NCI-H82 treated with DMSO at 0.1 percent for 48 hours (cell line): ENCODE results near the gene GRK5.
"Not testable (repeated sequence)": the region's sequence is repeated elsewhere in the genome, so short reads cannot be mapped to it uniquely, and the experiment has no call there.

Source experiments
- DNase-seq: peaks from one replicate; lab custom pipeline; 2025; ENCODE audit not compliant: unreplicated experiment; lab: John Stamatoyannopoulos, UW

The GRK5 gene

DNA sequence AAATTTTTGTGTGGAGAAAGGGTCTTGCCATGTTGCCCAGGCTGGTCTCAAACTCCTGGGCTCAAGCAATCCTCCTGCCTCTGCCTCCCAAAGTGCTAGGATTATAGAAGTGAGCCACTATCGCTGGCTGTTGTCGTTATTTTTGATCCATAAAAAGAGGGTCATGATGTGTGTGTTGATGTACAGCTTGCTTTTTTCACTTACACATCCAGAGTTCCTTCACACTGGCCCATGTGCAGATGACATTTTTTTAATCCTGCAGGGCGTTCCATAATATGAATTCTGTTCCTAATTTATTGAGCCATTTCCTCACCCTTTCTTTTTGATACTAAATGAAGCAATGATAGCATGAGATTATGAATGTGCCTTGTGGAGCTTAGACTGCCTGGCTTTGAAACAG, 40.8 kb downstream of the GRK5 start:
- no peak for DNase-seq

DNA sequence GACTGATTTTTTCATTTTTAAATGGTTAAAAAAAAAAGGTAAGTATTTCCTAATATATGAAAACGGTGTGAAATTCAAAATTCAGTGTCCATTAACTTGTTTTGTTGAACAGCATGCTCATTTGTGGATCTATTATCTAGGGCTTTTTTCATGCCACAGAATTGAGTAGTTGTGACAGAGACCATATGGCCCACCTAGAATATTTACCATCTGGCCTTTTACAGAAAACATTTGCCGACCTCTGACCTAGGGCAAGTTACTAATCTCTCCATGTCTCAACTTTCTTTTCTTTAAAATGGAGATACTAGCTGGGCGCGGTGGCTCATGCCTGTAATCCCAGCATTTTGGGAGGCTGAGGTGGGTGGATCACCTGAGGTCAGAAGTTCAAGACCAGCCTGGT, 41.3 kb downstream of the GRK5 start:
- DNase-seq = peak; percentile 54

DNA sequence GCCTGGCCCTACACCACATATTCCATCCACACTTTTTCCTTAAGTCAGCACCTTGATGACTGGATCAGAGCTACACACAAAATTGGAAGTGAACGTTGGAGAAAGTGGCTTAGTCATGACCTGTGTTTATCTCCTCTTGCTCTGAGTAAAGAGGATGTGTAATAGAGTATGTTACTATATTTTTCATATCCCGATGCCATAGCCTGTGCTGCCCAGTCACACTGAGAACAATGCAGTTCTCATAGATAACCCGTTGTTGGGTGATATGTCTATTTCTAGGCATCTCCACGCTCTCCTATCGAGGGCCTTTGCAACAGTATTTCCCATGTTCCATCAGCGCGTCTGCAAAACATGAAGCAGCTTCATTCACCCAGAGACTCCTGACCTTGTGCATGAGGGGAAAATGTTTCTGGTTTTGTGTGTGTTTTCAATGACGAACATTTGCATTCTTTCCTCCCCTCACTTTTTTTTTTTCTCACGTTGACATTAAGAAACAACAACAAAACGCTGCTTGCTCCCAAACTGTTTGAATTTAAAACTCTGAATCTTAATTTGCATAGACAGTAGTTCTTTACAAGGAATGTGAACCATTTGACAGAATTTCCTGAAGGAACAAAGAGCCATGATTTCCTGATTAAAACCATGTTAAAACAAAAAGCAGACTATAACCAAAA, 43.4 kb downstream of the GRK5 start:
- DNase-seq = no peak

- no peak for DNase-seq
Measured at GRCh38 chr10:119251315-119251708, 43.9 kb downstream of the GRK5 start.

GRCh38 chr10:119252051-119252465, 44.7 kb downstream of the GRK5 start:
- DNase-seq = no peak

GRCh38 chr10:119252470-119253151, 45.2 kb downstream of the GRK5 start:
- no peak for DNase-seq

GRCh38 chr10:119253433-119254174, 46.2 kb downstream of the GRK5 start:
- no peak for DNase-seq

DNA sequence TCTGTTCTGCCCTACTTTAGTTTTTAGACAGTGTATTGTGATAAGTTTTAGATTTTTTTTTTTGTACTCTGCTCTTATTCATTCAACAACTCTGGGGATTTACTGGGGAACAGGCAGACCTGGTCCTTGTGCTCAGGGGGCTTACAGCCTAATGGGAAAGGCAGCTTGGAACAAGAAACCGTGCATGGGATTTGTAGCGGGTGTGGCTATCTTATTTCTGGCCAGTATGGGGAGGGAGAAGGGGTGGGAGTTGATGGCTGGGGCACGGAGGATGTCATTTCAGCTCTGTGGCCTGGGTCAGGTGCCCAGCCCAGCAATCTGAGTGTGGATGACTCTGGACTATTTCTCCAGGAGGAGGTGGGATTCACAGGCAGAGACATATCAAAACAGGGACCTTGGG, 47.0 kb downstream of the GRK5 start:
- no peak for DNase-seq

DNA sequence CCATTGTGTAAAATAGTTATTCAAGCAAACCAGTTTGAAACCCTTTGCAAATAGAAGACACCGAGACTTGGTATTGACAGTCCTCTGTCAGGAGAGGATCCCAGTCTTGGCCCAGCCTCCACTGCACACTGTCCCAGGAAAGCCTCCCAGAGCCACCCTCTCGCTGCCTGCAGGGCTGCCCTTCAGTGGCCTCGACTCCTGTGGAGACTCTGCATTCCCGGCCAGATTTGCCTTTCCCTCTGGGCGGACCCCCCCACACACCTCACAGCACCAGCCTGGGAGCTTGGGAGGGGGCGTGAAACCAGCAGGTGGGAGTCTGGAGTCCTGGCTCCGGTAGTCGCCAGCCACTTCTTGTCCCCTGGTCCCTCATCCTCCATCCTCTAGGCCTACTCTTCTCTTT, 48.7 kb downstream of the GRK5 start:
- DNase-seq = no peak

- DNase-seq = no peak
Measured at GRCh38 chr10:119256897-119257296, 49.5 kb downstream of the GRK5 start.

DNA sequence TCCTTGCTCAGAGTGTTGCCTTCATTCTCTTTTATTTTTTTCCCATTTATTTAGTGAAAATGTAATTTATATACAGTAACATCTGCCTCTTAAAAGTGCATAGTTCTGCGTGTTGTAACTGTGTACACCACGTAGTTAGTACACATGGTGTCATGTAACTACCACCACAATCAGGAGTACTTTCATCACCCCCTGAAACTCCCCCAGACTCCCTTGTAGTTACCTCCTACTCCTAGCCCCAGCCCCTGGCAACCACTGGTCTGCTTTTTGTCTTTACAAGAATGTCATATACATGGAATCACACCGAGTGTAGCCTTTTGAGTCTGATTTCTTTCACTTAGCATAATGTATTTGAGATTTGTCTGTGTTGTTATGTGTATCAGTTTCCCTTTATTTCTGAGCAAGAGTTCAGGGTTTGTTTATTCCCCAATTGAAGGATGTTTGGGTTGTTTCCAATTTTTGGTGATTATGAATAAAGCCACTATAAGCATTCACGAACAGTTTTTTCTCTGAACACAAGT, 50.6 kb downstream of the GRK5 start:
- DNase-seq = no peak

DNA sequence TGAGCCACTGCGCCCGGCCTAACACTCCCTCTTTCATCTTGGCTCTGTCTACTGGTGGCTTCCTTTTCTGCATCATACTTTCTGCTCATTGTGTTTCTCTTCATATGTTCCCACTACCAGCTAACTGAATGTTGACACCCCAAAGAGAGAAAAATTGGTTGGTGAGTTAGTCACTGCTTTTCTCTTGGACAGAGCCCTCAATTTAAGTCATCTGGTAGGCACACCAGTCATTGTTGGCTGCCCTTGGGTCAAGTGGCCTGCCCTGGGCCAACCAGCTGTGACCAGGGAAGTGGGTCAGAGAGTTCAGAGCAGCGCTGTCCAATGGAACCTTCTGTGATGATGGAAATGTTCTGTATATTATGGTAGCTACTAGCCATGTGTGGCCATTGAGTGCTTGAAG, 52.0 kb downstream of the GRK5 start:
- no peak for DNase-seq

- DNase-seq = not testable (repeated sequence)
Measured at GRCh38 chr10:119261016-119261415, 53.6 kb downstream of the GRK5 start.

DNA sequence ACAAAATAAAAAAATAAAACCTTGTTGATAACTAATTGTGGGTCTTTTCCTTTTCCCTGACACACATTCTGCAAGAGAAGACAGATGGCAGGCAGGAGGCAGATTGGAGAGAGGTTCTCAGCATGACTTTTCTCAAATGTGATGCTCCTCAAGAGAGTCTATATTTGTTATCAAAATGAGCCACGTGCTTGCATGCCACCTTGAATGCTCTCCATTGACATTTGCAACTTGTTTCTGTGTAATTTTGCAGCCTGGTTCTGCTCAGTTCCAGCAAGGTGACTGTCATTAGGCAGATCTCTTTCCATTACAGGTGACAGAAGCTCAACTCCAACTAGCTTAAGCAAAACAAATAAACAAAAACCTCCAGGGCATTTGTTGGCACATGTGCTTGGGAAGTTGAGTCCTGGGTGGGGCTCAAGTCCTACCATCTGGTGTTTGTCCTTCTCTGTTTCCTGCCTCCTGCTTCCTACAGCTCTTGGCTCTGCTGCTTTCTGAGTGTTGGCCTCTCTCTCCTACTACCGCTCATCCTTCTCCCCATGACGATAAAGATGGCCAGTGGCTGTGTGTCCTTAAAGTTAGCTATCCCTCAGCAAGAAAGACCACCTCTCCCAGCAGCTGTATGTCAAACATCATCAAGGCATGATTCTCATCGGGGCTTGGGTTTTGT, 56.7 kb downstream of the GRK5 start:
- DNase-seq = peak; percentile 64

DNA sequence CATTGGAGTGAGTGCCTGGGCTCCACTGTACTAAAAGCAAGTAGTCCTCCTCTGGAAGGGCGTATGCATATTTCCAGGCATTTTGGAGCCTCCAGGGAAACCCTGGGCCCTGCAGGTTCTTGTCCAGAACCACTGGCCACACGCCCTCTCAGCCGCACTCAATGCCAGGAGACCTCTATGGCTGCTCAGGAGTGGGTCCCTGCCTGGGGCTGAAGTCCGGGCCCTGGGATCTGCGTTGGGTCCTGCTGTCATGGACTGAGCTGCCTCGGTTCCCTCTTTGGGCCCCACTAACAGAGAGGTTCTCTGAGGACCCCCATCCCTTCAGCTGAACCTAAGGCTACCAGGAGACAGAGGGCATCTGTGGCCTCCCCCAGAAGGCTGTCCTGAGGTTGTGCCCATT, 58.3 kb downstream of the GRK5 start:
- DNase-seq = no peak

- no peak for DNase-seq
Measured at GRCh38 chr10:119267384-119267783, 60.0 kb downstream of the GRK5 start.

DNA sequence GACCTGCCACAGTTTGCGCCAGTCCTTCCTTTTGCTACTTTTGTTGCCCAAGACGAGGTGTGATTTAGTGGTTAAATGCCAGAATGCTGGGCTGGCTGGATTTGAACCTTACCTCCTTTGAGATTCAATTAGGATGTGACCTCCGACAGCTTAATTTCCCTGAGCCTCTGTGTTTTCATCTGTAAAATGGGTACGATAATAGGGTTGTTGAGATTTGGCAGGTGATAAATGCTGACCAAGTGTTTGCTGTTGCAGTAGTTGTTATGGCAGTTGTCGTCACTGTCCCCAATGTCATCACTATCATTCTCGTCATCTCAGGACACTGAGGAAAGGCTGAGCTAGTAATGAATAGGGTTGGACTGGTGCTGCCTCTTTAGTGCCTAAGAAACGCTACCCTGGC, 61.1 kb downstream of the GRK5 start:
- DNase-seq = no peak

GRCh38 chr10:119268871-119269506, 61.6 kb downstream of the GRK5 start:
- no peak for DNase-seq

DNA sequence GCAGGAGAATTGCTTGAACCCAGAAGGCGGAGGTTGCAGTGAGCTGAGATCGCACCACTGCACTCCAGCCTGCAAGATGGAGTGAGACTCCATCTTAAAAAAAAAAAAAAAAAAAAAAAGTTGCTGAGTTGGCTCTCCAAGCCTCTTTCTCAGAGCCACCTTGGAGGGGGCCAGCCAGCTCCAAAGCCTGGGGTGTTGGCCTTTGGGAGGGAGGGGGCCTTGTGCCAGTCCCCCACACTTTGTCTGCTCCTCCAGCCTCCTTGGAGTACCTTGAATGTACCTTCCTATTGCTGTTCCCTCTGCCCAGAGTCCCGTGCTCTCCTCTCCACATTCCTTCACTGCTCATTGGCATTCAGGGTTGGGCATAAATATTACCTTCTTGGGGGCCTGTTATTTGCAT, 62.4 kb downstream of the GRK5 start:
- no peak for DNase-seq

DNA sequence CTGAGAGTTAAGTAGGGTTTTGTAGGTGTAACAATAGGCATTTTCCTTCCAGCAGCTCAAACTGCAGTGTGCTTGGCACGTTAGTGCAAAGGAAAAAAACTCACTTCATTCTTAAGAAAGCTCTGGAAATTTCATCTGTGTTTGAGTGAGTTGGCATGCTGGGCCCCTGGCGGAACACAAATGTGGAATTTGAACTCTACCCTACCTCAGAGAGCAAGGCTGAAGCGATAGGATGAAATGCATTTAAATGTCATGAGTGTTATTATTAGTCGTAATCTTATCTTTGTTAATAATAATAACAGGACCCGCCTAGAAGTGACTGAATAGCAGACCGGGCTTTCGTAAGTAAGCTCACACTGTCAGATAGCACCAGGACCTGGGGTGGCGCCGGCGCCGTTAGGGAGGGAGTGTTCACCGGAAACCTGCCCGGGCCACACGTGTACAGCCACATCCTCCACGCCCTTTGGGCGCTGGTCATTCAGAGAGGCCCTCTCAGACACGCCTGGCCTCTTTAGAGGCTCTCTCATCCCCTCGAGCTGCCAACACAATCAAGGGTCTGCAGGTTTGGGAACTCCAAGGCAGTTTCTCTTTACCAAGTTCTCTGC, 63.5 kb downstream of the GRK5 start:
- no peak for DNase-seq

GRCh38 chr10:119272338-119272734, 65.0 kb downstream of the GRK5 start:
- DNase-seq = not testable (repeated sequence)
